22Rv1 (cell line): ENCODE data around the gene KCNMB3.

ENCODE experiments used
- ZFX ChIP-seq: fragments of 450-650 bp; IDR thresholded peaks from 2 replicates; pipeline ENCODE4 v1.6.1; 2017; ENCODE audit warnings: antibody characterized with exemption, borderline replicate concordance
- TF ChIP-seq, protein P1 (sequence below): fragments of 450-650 bp; IDR thresholded peaks from 2 replicates; pipeline ENCODE4 v1.5.1; 2017; ENCODE audit warnings: mild to moderate bottlenecking

DNA sequence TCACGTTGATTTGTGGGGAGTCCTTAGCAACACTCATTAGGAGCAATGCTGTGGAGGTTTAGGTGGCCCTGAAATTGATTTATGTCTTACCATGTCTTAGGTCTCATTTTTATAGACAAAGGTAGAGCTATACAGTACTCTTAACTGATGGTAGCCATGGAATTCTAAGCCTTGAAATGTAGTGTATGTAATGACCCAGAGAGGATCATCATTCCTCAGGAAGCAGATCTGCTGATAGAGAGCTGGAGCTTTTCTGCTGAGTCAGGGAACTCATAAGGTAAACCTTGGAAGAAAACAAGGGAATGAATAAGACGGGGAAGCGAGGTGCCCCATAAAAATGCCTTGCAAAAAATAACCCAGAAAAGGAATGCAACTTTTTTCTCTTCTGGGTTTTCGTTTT is 37.9 kb upstream of the KCNMB3 start:
- TF ChIP-seq, protein P1, sequence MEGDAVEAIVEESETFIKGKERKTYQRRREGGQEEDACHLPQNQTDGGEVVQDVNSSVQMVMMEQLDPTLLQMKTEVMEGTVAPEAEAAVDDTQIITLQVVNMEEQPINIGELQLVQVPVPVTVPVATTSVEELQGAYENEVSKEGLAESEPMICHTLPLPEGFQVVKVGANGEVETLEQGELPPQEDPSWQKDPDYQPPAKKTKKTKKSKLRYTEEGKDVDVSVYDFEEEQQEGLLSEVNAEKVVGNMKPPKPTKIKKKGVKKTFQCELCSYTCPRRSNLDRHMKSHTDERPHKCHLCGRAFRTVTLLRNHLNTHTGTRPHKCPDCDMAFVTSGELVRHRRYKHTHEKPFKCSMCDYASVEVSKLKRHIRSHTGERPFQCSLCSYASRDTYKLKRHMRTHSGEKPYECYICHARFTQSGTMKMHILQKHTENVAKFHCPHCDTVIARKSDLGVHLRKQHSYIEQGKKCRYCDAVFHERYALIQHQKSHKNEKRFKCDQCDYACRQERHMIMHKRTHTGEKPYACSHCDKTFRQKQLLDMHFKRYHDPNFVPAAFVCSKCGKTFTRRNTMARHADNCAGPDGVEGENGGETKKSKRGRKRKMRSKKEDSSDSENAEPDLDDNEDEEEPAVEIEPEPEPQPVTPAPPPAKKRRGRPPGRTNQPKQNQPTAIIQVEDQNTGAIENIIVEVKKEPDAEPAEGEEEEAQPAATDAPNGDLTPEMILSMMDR: no peak
- TF ChIP-seq ZFX: no peak
